Tibial nerve (tissue), 3 donors: Measurements from ENCODE around the gene APEX2.

ENCODE experiments used
- CTCF ChIP-seq, 5 experiments: fragments of 200-600 bp in 3 of 5; fragments of 450-650 bp in 2 of 5; sonication (generic) in 3 of 5; IDR thresholded peaks; one replicate each; pipeline ENCODE4 v1.5.1; 2016 to 2019; ENCODE audit warnings: antibody characterized with exemption in 5 of 5, mild to moderate bottlenecking in 3 of 5, moderate library complexity in 2 of 5
- POLR2A ChIP-seq, 2 donors: fragments of 450-650 bp; IDR thresholded peaks; one replicate each; pipeline ENCODE4 v1.6.1; 2017; ENCODE audit warnings: antibody characterized with exemption in 2 of 2, mild to moderate bottlenecking in 2 of 2, moderate library complexity in 2 of 2

GRCh38 chrX:55056820-55057674, 56.9 kb downstream of the APEX2 start:
- TF ChIP-seq POLR2A (IDR thresholded peaks at IDR 0.05) (no peak), CTCF (IDR thresholded peaks at IDR 0.05) (no peak)
